K562 (cell line): Measurements from ENCODE around the gene RRP9. TPM values are rescaled to one million over a fixed set of nuclear protein-coding genes. Genes with fewer than 3 reads are reported as not detected.
A peak's percentile ranks its signal among the peaks of the same experiment; 100 is the strongest.

Experiments used
- CBX3 ChIP-seq, 2 experiments: IDR thresholded peaks; 1 replicate in 1 of 2; 2 replicates in 1 of 2; pipeline ENCODE4 v1.6.1; 2012; ENCODE audit warnings: inconsistent platforms in 2 of 2, low read length in 2 of 2, borderline replicate concordance in 1 of 2, control low read depth in 1 of 2
- CXXC5 ChIP-seq: fragments of 250-450 bp; sonication (Bioruptor Pico); IDR thresholded peaks from 2 replicates; pipeline ENCODE4 v1.8.0; 2022; ENCODE audit warnings: inconsistent platforms, mild to moderate bottlenecking, moderate library complexity
- FOXP1 ChIP-seq: sonication (generic); formaldehyde crosslinking; IDR thresholded peaks from 2 replicates; pipeline ENCODE4 v1.8.0; 2022; ENCODE audit warnings: mild to moderate bottlenecking, missing genetic modification reagents
- GABPA ChIP-seq: fragments of 200-800 bp; sonication (Bioruptor generic); conservative IDR thresholded peaks from 2 replicates; pipeline ENCODE4 v1.6.1; 2016; ENCODE audit warnings: low read depth, missing genetic modification characterization, missing compliant biosample characterization
- GABPB1 ChIP-seq: sonication (generic); formaldehyde crosslinking; IDR thresholded peaks from 2 replicates; pipeline ENCODE4 v1.8.0; 2022; ENCODE audit warnings: mild to moderate bottlenecking, missing genetic modification reagents
- HCFC1 ChIP-seq: IDR thresholded peaks from 2 replicates; pipeline ENCODE4 v1.6.1; 2012; ENCODE audit warnings: low read depth, low read length, improper control_type of control experiment
- KAT7 ChIP-seq: sonication (generic); formaldehyde crosslinking; IDR thresholded peaks from 2 replicates; pipeline ENCODE4 v1.8.0; 2022; ENCODE audit warnings: missing genetic modification reagents, mild to moderate bottlenecking, borderline replicate concordance
- KLF1 ChIP-seq: fragments of 450-650 bp; IDR thresholded peaks from 2 replicates; pipeline ENCODE4 v1.6.1; 2016; ENCODE audit warnings: missing genetic modification characterization, missing compliant biosample characterization
- PML ChIP-seq: IDR thresholded peaks from 2 replicates; pipeline ENCODE4 v1.6.1; 2012; ENCODE audit warnings: low read length, inconsistent platforms
- RBM22 ChIP-seq: fragments of 200-400 bp; formaldehyde crosslinking; IDR thresholded peaks from 2 replicates; pipeline ENCODE4 v1.6.1; 2018; ENCODE audit warnings: low read length, low read depth; ENCODE audit not compliant: poor library complexity, severe bottlenecking
- SIRT6 ChIP-seq: IDR thresholded peaks from one replicate; pipeline ENCODE4 v1.6.1; 2012; ENCODE audit warnings: low read depth, mild to moderate bottlenecking, control low read depth, inconsistent platforms, low read length, moderate library complexity
- SP1 ChIP-seq: sonication (generic); formaldehyde crosslinking; IDR thresholded peaks from 2 replicates; pipeline ENCODE4 v1.8.1; 2022; ENCODE audit warnings: mild to moderate bottlenecking, missing genetic modification reagents
- SREBF2 ChIP-seq: sonication (generic); formaldehyde crosslinking; IDR thresholded peaks from 2 replicates; pipeline ENCODE4 v1.4.0; 2020; ENCODE audit warnings: mild to moderate bottlenecking, missing genetic modification reagents
- TCF3 ChIP-seq: sonication (generic); formaldehyde crosslinking; IDR thresholded peaks from 2 replicates; pipeline ENCODE4 v1.4.0; 2020; ENCODE audit warnings: mild to moderate bottlenecking, missing genetic modification reagents
- ZNF3 ChIP-seq: fragments of 250-450 bp; sonication (Bioruptor Pico); IDR thresholded peaks from 2 replicates; pipeline ENCODE4 v1.5.0; 2021; ENCODE audit warnings: mild to moderate bottlenecking, moderate library complexity
- ZNF41 ChIP-seq: fragments of 250-450 bp; sonication (Bioruptor Pico); conservative IDR thresholded peaks from 2 replicates; pipeline ENCODE4 v1.4.0; 2020; ENCODE audit warnings: mild to moderate bottlenecking
- polyA plus RNA-seq, 8 experiments: library from polyadenylated mRNA; depleted of rRNA in 4 of 8; stranded (reverse) in 5 of 8; unstranded in 3 of 8; fragments of >200 nt; fragmentation: Nextera tagmentation in 2 of 8; fragmentation: Illumina TruSeq in 1 of 8; extraction: Ambion mirVana in 2 of 8; extraction: Trizol in 1 of 8; gene quantifications; 2 replicates each; pipeline versions ENCODE4 v1.2.1 to v1.2.3, GENCODE V29; 2011 to 2014; ENCODE audit warnings: inconsistent platforms in 1 of 8, missing spikeins in 1 of 8
- total RNA-seq, 7 experiments: library from RNA; depleted of rRNA in 6 of 7; stranded (reverse); fragments of >200 nt in 6 of 7; fragmentation: Illumina TruSeq in 2 of 7; extraction: Trizol in 2 of 7; gene quantifications; 2 replicates each; pipeline versions ENCODE4 v1.2.1 to v1.2.3, GENCODE V29; 2011 to 2021; ENCODE audit warnings: low replicate concordance in 1 of 7
- TF ChIP-seq, protein P1 (sequence below), 2 experiments: fragments of 450-650 bp; formaldehyde crosslinking in 1 of 2; IDR thresholded peaks; 2 replicates each; pipeline versions ENCODE4 v1.4.0 to v1.6.1; 2014 to 2020; ENCODE audit warnings: mild to moderate bottlenecking in 2 of 2, borderline replicate concordance in 1 of 2, low read depth in 1 of 2
- TF ChIP-seq, protein P2 (sequence below), 2 experiments: IDR thresholded peaks; 2 replicates each; pipeline ENCODE4 v1.6.1; 2011; ENCODE audit warnings: borderline replicate concordance in 1 of 2, control low read depth in 1 of 2, low read depth in 1 of 2, low read length in 1 of 2, mild to moderate bottlenecking in 1 of 2, mixed read lengths in 1 of 2, moderate library complexity in 1 of 2; ENCODE audit not compliant: insufficient read depth in 1 of 2, insufficient read length in 1 of 2, poor library complexity in 1 of 2, severe bottlenecking in 1 of 2; ENCODE audit errors: extremely low read depth in 1 of 2

The RRP9 gene
- total and polyA plus RNA-seq, 9 of the 15 experiments (the other 6 are each of a cell fraction or from before 2014, with no cell fraction given), result 5.2 to 67.0 (median 45.9) TPM

DNA sequence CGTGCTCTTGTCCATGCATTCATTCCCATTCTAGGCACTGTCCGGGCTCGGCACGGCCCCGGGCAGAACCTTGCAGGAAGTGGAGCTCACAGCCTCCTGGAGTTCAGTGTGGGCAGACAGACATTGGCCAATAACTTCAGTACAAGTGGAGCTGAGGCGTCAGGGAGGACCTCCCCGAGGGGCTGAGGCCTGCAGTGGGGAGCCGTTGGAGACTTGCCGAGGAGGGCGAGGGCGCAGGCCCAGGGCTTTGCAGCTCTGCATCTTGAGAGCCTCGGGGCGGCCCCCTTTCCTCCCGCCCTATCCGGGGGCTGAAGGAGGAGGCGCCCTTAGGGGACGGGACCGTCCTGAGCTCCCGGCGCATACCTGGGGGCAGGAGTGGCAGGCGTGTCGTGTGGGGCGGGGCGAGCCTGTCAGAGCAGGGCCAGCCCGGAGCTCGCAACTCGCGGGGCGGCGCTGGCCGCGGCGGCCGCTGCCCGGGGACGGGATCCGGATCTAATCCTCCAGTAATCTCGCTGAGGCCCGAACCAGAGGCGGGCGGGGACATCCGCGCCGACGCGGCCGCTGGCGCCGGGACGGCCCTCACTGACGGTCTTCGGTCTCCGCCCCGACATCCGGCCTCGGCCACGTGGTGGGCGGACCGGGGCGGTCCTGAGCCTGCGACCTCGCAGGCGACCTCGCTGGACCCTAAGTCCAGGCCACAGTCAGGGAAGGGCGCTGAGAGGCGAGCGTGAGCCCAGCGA, 41.3 kb upstream of the RRP9 start, which contains the start of gene ACY1 (continued):
- TF ChIP-seq, protein P1, sequence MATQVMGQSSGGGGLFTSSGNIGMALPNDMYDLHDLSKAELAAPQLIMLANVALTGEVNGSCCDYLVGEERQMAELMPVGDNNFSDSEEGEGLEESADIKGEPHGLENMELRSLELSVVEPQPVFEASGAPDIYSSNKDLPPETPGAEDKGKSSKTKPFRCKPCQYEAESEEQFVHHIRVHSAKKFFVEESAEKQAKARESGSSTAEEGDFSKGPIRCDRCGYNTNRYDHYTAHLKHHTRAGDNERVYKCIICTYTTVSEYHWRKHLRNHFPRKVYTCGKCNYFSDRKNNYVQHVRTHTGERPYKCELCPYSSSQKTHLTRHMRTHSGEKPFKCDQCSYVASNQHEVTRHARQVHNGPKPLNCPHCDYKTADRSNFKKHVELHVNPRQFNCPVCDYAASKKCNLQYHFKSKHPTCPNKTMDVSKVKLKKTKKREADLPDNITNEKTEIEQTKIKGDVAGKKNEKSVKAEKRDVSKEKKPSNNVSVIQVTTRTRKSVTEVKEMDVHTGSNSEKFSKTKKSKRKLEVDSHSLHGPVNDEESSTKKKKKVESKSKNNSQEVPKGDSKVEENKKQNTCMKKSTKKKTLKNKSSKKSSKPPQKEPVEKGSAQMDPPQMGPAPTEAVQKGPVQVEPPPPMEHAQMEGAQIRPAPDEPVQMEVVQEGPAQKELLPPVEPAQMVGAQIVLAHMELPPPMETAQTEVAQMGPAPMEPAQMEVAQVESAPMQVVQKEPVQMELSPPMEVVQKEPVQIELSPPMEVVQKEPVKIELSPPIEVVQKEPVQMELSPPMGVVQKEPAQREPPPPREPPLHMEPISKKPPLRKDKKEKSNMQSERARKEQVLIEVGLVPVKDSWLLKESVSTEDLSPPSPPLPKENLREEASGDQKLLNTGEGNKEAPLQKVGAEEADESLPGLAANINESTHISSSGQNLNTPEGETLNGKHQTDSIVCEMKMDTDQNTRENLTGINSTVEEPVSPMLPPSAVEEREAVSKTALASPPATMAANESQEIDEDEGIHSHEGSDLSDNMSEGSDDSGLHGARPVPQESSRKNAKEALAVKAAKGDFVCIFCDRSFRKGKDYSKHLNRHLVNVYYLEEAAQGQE (IDR thresholded peaks at IDR 0.05; ENCODE audit: borderline replicate concordance), result peak; percentile 70
- TF ChIP-seq, protein P1 (CRISPR knock-in tag; IDR thresholded peaks at IDR 0.05; ENCODE audit: low read depth), result no peak
- TF ChIP-seq GABPA (tag), result peak; percentile 76
- peak; percentile 31; the same call in 1 of the 2 replicates for TF ChIP-seq HCFC1
- no peak for TF ChIP-seq SIRT6
- TF ChIP-seq RBM22, result no peak
- TF ChIP-seq CBX3 (IDR thresholded peaks at IDR 0.05; ENCODE audit: borderline replicate concordance in 1 of 2, low read length in 2 of 2), result peak in 1 of 2 experiments; percentile 41; a peak in 1 of 3 replicates
- peak; percentile 58 for TF ChIP-seq KLF1 (tag)
- TF ChIP-seq TCF3 (CRISPR knock-in tag), result peak; percentile 45; the same call in 1 of the 2 replicates
- TF ChIP-seq GABPB1 (CRISPR knock-in tag), result peak; percentile 60
- no peak for TF ChIP-seq KAT7 (CRISPR knock-in tag)
- peak; percentile 41; the same call in 1 of the 2 replicates for TF ChIP-seq FOXP1 (CRISPR knock-in tag)
- TF ChIP-seq, protein P2, sequence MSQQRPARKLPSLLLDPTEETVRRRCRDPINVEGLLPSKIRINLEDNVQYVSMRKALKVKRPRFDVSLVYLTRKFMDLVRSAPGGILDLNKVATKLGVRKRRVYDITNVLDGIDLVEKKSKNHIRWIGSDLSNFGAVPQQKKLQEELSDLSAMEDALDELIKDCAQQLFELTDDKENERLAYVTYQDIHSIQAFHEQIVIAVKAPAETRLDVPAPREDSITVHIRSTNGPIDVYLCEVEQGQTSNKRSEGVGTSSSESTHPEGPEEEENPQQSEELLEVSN (IDR thresholded peaks at IDR 0.05; ENCODE audit: borderline replicate concordance in 1 of 2, extremely low read depth in 1 of 2, insufficient read depth in 1 of 2, insufficient read length in 1 of 2, low read depth in 1 of 2, low read length in 1 of 2, poor library complexity in 1 of 2, severe bottlenecking in 1 of 2), result peak; percentile 75 to 76
- TF ChIP-seq SP1 (CRISPR knock-in tag), result peak; percentile 48; the same call in 1 of the 2 replicates
- no peak for TF ChIP-seq ZNF41
- TF ChIP-seq SREBF2 (CRISPR knock-in tag), result no peak
- TF ChIP-seq CXXC5, result peak; percentile 87
- TF ChIP-seq ZNF3, result no peak
- TF ChIP-seq PML, result no peak; the same call in 1 of the 2 replicates
